ENCODE measurements around the gene TCF4. TPM values are rescaled to one million over a fixed set of nuclear protein-coding genes. Genes with fewer than 3 reads are reported as not detected.

The TCF4 gene
- total and polyA plus RNA-seq, 2 of the 13 experiments (the other 11 are each of a cell fraction or from before 2014, with no cell fraction given) = not detected

GRCh38 chr18:55268628-55269275, 319.2 kb downstream of the TCF4 start:
- CTCF ChIA-PET (ENCODE audit: low intra/inter-chr PET ratio, low total read pairs) = no interaction called here
- WGBS (ENCODE audit: low lambda C conversion rate) = 25% methylated on average over 5 of the region's 5 CpGs

More at GRCh38 chr18:55268628-55269275, 319.2 kb downstream of the TCF4 start:
- H4K20me1 ChIP-seq (ENCODE audit: insufficient read depth, low read length) = no peaks in the 10 kb centered on the region
- DNase-seq (ENCODE audit: low spot score) (no peak), FAIRE-seq (no peak), ATAC-seq (no peak)
- H3K36me3 ChIP-seq (replicated peaks in 1 of 2; ENCODE audit: control insufficient read depth in 1 of 2, insufficient read depth in 2 of 2, low read length in 2 of 2) = no peaks in the 10 kb centered on the region
- no peak overlapping the region for H3K27ac ChIP-seq (ENCODE audit: extremely low read length, insufficient read depth, low read length)
- H2AFZ ChIP-seq (ENCODE audit: low read length) = no peak overlapping the region
- H3K27me3 ChIP-seq (ENCODE audit: control insufficient read depth in 1 of 2, insufficient read depth in 2 of 2, low read length in 2 of 2) = no peaks in the 10 kb centered on the region
- no peaks in the 10 kb centered on the region for H3K9me3 ChIP-seq (ENCODE audit: low read length)
- H3K4me3 ChIP-seq (replicated peaks in 1 of 3; ENCODE audit: insufficient read depth in 1 of 3, low read depth in 2 of 3, low read length in 3 of 3) = no peak overlapping the region
- no TSS peak for BruUV-seq (replicated peaks)
- in situ Hi-C loops (cut with HindIII; ENCODE audit: extremely low pct_ligation_motif_present, low pct_unique_long_range_greater_than_20kb) = no loop called here
- POLR2A ChIA-PET = no interaction called here
- H3K79me2 ChIP-seq (ENCODE audit: insufficient read depth, low read length) = no peaks in the 10 kb centered on the region
- intact Hi-C loops (cut with micrococcal nuclease; ENCODE audit: unreplicated experiment) = no loop called here
- H3K9ac ChIP-seq (ENCODE audit: insufficient read depth, low read depth, low read length) = no peak overlapping the region
- H3K4me1 ChIP-seq (ENCODE audit: insufficient read depth, low read length) = no peaks in the 10 kb centered on the region
- H3K4me2 ChIP-seq (ENCODE audit: low read depth, low read length) = no peak overlapping the region
- TF ChIP-seq ATF1 (CRISPR knock-in tag; IDR thresholded peaks at IDR 0.05) (no peak), DBP (CRISPR knock-in tag; IDR thresholded peaks at IDR 0.05; ENCODE audit: not compliant biosample characterization) (no peak), ARNTL (CRISPR knock-in tag; IDR thresholded peaks at IDR 0.05) (no peak), GRHL1 (CRISPR knock-in tag; conservative IDR thresholded peaks at IDR 0.05) (no peak), PRDM10 (CRISPR knock-in tag; IDR thresholded peaks at IDR 0.05; ENCODE audit: low read depth) (no peak), SIN3A (IDR thresholded peaks at IDR 0.05; ENCODE audit: borderline replicate concordance, low read depth, low read length) (no peak), ZBTB25 (CRISPR knock-in tag; IDR thresholded peaks at IDR 0.05) (no peak), GPN1 (CRISPR knock-in tag; IDR thresholded peaks at IDR 0.05; ENCODE audit: borderline replicate concordance) (no peak), KLF15 (CRISPR knock-in tag; IDR thresholded peaks at IDR 0.05; ENCODE audit: borderline replicate concordance) (no peak), HOXD1 (CRISPR knock-in tag; IDR thresholded peaks at IDR 0.05) (no peak), ZNF660 (CRISPR knock-in tag; IDR thresholded peaks at IDR 0.05; ENCODE audit: borderline replicate concordance, low read depth) (no peak)
- TF ChIP-seq, protein P1, sequence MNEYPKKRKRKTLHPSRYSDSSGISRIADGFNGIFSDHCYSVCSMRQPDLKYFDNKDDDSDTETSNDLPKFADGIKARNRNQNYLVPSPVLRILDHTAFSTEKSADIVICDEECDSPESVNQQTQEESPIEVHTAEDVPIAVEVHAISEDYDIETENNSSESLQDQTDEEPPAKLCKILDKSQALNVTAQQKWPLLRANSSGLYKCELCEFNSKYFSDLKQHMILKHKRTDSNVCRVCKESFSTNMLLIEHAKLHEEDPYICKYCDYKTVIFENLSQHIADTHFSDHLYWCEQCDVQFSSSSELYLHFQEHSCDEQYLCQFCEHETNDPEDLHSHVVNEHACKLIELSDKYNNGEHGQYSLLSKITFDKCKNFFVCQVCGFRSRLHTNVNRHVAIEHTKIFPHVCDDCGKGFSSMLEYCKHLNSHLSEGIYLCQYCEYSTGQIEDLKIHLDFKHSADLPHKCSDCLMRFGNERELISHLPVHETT (CRISPR knock-in tag; conservative IDR thresholded peaks at IDR 0.05) = no peak

Measured in HepG2 (cell line).